ENCODE data around the gene LDLRAD4.

LDLRAD4 gene

DNA sequence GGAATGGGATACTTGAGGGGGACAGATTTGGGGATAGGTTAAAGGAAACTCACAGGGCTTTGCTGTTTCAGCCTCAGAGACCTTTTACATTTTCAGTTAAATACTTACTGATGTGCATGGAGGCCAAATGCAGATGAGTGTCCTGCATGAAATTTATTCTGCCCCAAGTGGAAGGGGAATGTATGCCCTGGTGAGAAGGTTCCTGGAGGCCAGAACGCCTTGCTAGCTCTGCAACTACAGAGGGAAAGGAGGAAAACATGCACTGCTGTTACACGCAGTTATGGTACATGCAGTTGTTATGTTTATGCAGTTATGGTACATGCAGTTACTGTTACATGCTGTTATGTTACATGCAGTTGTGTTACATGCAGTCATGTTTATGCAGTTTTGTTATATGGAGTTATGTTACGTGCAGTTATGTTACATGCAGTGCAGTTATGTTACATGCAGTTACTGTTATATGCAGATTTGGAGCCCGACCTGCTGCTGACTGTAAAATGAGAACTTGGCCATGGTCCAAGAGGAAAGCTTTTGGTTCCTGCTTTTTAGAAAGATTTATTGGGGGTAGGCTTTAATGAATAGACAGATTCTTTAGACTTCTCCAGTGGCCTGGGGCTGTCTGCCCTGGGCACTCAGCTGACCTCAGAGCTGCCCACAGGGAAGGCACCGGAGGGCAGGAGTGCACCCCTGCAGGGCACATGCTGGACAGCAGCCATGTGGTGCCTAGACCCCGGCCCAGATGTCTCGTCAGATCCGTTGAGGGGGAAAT lies 84.1 kb downstream of the LDLRAD4 start:
- no peak for DNase-seq (ENCODE audit: low read depth in 1 of 2, low spot score in 1 of 2)

DNA sequence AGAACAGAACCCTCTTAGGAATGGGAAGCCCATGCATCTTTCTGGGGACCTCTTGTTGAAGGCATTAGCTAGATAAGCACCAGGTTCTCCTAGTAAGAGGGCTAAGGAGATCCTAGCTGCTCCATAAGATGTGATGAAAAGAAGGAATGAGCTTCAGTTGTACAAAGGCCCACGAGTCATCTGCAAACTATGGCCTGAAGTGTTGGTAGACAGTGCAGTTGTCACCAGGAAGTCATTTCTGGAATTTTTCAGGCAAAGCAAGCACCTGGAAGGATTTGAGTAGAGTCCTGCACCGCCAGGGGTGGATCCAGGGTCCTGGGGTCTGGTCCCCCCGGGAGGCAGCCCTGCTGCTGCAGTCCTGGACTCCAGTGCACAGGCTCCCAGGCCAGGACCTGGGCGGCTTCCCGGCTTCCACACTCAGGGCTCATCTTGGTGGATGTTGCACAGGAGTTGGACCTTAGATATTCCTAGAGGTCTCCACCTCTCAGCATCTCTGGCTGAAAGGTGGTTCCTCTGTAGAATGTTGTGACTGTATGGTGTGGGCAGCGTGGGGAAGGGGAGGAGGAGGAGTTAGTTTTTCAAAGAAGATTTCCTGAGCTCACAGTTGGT lies 85.3 kb downstream of the LDLRAD4 start:
- DNase-seq (ENCODE audit: low read depth in 1 of 2, low spot score in 1 of 2), result no peak

DNA sequence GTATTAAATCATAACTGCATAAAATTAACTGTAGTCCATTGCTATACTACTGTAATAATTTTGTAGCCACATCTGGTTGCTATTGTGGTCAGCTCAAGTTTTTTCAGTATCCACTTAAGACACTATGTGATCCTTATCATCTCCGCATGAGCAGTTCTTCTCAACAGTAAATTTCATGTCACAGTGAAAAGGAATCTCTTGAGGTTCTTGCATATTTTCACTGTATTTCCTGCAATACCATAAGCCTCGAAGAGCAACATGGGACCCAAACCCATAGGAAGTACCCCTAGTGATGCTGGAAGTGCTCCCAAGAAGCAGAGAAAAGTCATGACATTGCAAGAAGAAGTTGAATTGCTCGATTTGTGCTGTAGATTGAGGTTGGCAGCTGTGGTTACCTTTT lies 86.7 kb downstream of the LDLRAD4 start:
- no peak for DNase-seq (ENCODE audit: low read depth in 1 of 2, low spot score in 1 of 2)

DNA sequence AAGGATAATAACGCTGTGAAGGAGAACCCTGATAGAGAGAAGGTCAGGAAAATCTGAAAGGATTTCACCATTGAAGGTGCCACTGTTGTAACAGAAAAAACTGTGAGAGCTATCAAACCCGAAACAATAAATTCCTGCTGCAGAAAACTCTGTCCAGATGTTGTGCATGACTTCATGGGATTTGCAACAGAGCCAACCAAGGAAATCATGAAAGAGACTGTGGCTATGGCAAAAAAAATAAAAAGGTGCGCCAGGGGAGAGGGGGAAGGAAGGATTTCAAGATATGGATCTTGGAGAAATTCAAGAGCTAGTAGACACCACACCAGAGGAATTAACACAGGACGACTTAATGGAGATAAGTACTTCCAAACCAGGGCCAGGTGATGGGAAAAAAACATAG lies 88.0 kb downstream of the LDLRAD4 start:
- DNase-seq (ENCODE audit: low read depth in 1 of 2, low spot score in 1 of 2), result no peak

DNA sequence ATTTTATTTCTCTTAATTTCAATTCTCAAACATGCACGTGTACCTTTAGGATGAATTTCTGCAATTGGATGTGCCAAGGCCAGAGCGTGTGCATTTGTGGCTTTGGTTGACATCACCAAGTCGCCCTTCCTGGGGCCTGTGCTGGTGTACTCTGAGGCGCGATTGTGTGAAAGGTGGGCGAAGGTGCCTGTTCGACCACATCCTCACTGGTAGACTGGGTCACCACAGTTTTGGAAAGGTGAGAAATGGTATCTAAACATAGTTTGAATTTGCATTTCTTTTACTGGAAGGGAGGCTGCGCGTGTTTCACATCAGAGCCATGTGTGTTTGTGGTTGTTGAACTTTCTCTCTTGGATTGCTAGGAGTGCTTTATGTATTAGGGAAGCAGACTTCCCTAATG lies 89.8 kb downstream of the LDLRAD4 start:
- DNase-seq (ENCODE audit: low read depth in 1 of 2, low spot score in 1 of 2), result no peak

DNA sequence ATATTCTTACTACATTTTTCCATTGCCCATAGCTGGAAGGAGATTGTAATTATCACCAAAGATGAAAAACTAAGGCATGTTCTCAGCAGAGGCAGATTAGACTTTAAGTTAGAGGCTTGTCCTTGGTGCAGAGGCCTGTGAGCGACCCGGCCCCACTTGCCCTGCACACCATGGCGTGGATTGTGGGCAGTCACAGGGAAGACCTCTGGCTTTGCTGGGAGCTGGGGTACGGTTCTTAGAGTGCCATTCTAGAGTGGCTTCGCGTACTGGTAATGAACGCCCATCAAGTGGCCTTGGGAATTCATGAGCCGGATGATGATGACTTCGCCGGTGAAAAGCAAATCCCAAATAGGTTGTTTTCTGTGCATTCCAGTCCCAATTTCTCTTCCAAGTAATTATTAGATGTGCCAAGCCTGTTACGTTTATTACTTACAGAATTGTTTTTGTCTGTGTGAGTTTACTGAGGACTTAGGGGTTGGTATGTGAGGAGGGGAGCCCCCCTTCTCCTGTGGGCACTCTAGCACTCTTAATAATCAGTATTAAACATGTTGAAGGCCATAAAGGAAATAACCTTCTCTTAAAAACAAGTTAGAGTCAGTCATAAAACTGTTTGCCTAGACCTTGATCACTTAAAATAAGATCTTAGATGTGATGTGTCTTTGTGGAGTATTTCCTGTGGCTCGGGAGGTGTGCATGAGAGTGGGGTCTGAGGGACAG lies 90.6 kb downstream of the LDLRAD4 start:
- no peak for DNase-seq (ENCODE audit: low read depth in 1 of 2, low spot score in 1 of 2)

DNA sequence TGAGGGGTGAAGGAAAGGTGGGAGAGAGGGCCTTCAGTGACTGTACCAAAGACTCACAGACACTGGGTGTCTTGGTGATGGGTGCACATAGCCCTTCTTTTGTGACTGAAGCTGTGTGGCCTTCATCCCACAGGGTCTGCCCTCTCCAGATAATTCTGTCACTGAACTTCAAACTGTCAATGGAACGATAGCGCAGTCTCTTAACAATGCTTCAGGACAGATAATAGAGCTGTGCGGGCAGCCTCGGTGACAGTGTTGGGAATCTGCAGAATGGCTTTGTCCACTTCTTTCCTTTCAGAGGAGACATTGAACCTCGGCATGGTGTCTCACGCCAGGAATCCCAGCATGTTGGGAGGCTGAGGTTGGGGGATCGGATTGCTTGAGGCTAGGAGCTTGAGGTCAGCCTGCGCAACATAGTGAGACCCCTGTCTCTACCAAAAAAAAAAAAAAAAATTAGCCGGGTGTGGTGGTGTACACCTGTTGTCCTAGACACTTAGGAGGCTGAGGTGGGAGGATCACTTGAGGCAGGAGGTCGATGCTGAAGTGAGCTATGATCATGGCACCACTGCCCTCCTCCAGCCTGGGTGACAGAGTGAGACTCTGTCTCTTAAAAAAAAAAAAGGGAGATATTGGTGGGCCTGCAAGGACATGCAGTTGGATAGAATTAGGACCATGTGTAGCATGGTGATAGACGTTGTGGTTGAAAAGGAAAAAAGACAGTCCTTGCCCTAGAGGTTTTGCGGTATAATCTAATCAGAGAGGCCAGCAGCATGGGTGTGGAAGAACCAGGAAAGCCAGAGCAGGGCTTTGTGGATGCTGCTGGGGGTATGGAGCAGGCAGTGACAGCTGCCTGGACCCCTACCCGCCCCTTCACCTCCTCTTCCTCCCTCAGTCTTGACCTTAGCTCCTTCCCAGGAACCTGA lies 91.4 kb downstream of the LDLRAD4 start:
- DNase-seq (ENCODE audit: low read depth in 1 of 2, low spot score in 1 of 2), result no peak

DNA sequence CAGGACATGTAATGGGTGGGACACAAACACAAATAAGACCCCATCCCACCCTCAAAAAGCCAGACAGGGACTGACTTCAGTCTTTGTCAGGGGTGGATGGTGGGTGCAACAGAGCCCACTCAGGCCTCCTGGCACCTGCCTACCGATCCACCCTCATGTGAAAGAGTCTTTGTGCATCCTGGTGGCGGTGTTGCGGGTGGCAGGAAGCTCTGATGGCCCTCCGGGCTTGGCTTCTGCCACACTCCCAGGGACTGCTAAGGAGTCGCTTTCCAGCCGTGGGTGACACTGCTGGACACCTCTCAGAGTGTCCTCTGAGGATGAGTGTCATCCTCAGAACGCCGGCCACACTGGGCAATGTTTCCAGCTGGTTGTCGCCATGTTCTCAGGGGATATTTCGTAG lies 92.6 kb downstream of the LDLRAD4 start:
- DNase-seq (ENCODE audit: low read depth in 1 of 2, low spot score in 1 of 2), result no peak

DNA sequence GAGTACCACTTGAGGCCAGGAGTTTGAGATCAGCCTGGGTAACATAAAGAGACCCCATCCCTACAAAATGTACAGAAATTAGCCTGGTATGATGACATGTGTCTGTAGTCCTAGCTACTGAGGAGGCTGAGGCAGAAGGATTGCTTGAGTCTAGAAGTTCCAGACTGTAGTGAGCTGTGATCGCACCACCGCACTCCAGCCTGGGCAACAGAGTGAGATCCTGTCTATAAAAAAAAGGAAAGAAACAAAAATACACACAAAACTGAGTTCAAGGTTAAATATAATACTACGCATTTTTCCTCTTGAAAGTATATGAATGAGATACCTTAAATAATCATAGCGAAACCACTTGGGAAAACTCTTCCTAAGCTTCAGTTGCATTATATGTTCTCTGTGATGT lies 94.0 kb downstream of the LDLRAD4 start:
- DNase-seq (ENCODE audit: low read depth in 1 of 2, low spot score in 1 of 2), result no peak

DNA sequence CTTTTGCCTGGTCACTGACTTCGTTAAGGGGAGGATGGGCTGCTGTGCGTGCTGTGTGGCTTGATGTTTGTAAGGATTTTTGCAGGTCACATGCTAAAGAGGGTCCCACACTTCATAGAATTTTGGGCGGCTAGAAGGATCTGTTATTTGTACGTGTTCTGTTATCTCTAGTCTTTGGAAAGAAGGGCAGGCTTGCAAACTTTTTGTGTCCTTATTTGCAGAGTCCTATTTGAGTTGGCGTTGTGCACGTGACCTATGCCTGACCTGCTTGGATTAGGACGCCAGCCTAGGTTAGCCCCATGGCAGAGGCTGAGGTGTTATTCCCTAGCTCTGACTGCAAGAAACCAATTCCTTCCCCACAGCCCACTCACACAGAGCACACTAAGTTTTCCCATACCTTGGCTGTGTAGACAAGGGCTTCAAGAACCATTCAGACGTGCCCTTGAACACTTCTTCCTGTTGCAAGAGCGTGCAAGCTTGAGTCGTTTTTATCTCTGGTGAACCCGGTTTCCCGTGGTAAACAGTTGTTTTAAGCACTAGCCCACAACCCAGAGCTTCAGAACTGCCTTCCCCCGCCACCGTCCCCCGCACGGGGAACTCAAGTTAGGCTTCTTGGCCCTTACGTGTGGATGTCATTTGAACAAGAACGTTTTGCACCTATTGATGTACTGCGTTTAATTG lies 94.6 kb downstream of the LDLRAD4 start:
- DNase-seq (ENCODE audit: low read depth in 1 of 2, low spot score in 1 of 2), result no peak

DNA sequence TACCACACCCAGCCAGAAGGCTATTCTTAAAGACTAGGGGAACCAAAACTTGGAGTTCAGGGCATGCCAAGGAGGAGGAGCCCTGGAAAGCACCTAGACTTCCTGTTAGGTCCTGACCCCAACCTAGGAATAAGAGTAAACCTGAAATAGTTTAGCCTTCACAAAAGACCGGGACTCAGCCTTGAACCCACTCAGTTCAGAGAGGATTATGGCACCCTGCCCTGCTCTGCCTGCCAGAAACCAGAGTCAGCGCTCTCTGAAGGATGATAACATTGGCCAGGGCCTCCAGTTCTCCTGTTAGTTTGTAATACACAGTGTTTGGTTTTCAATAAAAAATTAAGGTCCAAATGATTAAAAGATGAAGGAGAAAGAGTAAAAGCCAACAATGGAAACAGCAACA lies 96.4 kb downstream of the LDLRAD4 start:
- no peak for DNase-seq (ENCODE audit: low read depth in 1 of 2, low spot score in 1 of 2)

DNA sequence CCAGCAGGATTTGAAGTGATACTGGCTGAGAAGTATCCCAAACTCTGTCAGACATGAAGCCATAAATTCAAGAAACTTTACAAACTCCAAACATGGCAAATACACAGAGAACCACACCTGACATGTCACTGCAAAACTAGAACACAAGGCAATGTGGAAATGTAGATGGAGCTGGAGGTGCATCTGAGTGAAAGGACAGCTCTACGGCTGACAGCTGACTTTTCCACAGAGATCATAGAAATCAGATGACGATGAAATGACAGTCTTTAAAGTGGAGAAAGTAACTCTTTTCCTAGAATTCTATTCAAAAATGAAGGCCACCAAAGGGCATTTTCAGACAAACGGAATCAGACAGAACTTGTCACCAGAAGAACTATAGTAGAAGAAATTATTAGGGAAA lies 97.5 kb downstream of the LDLRAD4 start:
- DNase-seq (ENCODE audit: low read depth in 1 of 2, low spot score in 1 of 2), result no peak

DNA sequence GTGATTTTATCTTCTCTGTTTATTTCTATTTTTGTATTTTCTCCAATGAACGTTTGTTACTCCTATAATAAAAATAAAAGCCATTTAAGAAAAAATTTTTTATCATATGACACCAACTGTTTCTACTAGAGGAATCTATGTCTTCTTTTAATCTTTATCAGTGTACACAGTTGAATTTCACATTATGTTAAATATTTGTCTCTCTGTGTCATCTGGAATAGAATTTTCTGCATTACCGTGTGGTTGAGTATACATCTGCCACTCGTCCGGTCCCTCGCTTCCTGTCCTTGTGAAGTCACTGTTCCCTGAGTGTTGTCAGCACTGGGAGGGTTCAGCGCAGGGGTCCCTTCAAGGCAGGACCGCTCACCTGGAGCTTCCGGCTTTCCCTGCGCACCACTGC lies 99.2 kb downstream of the LDLRAD4 start:
- no peak for DNase-seq (ENCODE audit: low read depth in 1 of 2, low spot score in 1 of 2)

DNA sequence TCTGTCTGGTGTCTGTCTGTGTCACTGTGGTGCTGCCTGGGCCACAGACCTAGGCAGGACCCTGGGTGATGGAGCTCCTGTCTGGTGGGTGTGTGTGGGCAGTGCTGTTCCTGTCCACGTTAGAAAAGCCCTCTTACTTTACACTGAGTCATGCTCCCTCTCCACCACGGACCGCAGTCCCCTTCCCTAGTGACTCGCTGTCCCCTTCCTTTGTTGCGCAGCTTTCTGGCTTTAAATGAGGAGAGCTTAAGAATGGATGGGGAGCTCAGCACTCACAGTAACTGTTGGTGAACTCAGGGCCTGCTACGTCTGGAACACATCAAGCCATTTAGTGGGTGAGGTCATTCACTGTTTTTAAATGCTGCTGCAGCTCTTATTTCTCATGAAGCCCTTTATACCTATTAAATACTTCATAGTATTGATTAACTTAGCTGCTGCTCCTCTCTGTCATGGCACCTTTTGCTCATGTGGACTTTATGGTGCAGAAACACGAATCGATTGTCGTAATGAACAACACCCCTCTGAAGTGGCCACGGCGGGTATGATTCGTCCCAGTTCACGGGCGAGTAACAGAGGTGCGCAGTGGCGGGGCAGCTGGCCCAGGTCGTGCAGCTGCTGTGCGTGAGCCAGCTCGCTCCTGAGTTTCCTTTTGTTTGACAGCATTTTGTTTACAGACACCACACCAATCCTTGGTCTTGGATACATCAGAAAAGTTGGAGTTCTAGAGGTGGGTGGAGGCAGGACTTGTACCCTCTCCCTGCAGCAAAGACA lies 100.4 kb downstream of the LDLRAD4 start:
- DNase-seq (ENCODE audit: low read depth in 1 of 2, low spot score in 1 of 2), result no peak

DNA sequence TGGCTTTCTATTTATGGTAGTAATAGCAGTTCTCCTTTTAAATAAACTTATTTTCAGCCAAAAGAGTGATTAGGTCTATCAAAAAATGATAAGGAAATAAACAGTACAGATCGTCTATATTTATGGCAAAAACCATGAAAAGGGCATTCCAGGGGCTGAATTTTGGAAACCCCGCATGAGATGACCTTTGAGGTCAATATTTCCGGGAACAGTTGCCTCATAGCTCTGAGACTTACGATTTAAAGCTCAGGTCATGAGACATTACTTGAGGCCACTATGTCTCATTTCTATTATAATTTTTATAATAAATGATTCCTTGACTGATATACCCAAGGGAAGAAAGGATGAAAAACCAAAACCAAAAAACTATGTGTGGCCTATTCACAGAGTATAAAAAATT lies 101.1 kb downstream of the LDLRAD4 start:
- no peak for DNase-seq (ENCODE audit: low read depth in 1 of 2, low spot score in 1 of 2)

DNA sequence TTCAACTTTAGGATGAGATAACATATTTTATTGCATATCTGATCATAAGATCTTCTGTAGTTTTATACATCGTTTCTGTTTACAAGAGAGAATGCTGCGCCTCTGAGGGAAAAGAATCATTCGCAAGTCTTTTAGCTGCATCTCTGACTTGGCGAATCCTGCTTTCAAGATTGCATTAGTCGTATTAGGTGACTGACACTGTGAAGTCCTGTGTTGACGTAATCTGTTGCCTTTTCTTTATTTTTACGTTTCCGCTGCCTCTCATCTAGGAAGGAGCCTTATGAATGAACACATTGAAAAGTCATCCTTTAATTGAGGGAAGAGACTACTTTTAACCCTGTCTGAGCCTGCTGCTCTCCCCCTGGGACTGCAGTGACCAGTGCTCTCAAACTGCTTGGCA lies 101.5 kb downstream of the LDLRAD4 start:
- no peak for DNase-seq (ENCODE audit: low read depth in 1 of 2, low spot score in 1 of 2)

DNA sequence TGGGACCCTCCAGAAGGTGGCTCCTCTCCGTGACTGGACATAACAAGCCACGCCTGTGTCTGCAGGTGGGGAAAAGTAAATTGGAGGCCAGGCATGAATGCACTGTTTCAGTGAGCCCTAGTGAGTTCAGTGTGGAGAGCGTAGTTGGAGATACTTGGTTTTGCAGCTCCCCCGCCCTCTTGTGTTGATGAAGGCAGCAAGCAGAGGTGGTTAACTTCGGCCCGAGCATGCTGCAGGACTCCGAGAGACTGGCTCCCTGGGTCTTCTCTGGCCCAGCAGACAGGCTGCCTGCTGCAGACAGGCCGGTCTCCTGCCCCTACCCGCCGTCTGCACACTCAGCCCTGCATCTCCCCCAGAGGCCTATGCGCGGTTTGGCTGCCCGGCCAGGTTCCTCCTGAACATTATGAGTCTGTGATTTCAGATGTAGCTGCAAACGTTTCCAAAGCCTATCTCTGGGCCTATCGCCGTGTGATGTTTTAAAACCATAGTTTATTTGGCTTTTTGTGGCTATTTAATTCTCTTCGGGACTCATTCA lies 102.4 kb downstream of the LDLRAD4 start:
- no peak for DNase-seq (ENCODE audit: low read depth in 1 of 2, low spot score in 1 of 2)

DNA sequence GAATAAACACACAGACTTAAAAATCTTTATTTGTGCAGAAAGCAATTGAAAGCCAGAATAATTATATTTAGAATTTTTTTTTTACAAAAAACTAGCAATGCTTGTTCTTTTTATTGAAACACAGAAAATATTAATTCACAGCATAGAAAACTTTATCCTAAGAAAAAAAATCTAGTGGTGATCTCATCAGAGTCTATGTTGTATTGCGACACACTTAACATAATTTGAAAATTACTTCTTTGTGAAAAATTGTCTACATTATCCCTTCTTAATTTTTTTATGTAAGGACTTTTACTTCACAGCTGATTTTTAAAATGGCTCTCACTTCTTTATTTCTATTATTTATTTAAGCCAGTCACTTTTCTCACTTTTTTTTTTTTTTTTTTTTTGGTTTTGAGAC lies 103.4 kb downstream of the LDLRAD4 start:
- DNase-seq (ENCODE audit: low read depth in 1 of 2, low spot score in 1 of 2), result no peak

DNA sequence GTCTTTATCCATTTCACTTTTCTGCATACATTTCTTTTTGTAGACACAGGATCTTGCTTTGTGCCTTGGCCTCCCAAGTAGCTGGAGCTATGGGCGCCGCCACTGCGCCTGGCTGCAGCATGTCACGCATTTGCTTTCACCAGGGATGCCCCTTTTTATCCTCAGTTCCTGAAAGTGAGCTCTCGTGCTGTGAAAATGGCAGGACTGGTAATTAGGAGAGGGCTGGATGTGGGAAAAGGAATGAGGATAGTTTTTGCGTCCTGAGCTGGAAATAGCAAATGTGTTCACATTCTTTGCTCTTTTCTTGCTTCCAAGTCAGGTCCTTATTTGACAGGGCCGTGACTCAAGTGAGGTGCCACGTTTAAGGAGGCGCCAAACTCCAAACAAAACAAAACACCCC lies 104.6 kb downstream of the LDLRAD4 start:
- DNase-seq (ENCODE audit: low read depth in 1 of 2, low spot score in 1 of 2), result no peak

DNA sequence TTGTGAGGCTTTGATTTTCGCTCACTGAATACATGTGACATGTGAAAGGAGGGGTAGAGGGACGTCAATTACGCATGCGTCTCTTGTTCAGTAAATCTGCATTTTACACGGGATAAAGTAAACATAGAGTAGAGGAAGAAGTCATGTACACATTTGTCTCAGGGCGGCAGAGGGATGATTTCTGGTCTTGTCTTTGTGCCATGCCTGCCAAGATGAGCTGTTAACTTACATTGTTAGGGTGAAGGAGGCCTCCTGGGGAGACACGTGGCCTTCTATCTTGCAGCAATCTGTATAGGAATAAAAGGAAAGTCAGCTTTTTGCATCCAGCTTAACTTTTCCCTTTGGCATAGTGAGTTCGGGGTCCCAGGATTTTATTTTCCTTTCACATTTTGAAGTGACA lies 106.3 kb downstream of the LDLRAD4 start:
- DNase-seq (ENCODE audit: low read depth in 1 of 2, low spot score in 1 of 2), result no peak
